Upper lobe of right lung (tissue), 1 donor: ENCODE data around the gene SNTG2. TPM values are rescaled to one million over a fixed set of nuclear protein-coding genes. Genes with fewer than 3 reads are reported as not detected.

Experiments
- ATAC-seq: fragments of 200-7000 bp; cut with Tn5 transposase; one replicate; pipeline ENCODE4 v1.9.1; 2020; ENCODE audit warnings: mild to moderate bottlenecking, moderate library complexity
- DNase-seq: peaks from one replicate; pipeline ENCODE4 v3.0.0-alpha.2; 2020
- H3K27ac ChIP-seq: fragments of 200-600 bp; one replicate; pipeline ENCODE4 v1.8.0; 2022
- H3K27me3 ChIP-seq: fragments of 200-600 bp; one replicate; pipeline ENCODE4 v1.8.0; 2022; ENCODE audit warnings: mild to moderate bottlenecking
- H3K36me3 ChIP-seq: fragments of 200-600 bp; one replicate; pipeline ENCODE4 v1.8.0; 2022
- H3K4me1 ChIP-seq: fragments of 200-600 bp; one replicate; pipeline ENCODE4 v1.8.0; 2022
- H3K4me3 ChIP-seq: fragments of 200-600 bp; one replicate; pipeline ENCODE4 v1.8.0; 2022; ENCODE audit warnings: mild to moderate bottlenecking
- H3K9me3 ChIP-seq: fragments of 200-600 bp; one replicate; pipeline ENCODE4 v1.8.0; 2022
- CTCF ChIP-seq: fragments of 200-600 bp; IDR thresholded peaks from one replicate; pipeline ENCODE4 v1.8.0; 2022; ENCODE audit warnings: antibody characterized with exemption
- intact Hi-C: fragments of 100-400 bp; cut with DNase I; formaldehyde crosslinking; loops from one replicate; pipeline ENCODE4 v1.11.0; 2022
- total RNA-seq: library from RNA; stranded (reverse); fragmentation: NEBNext Ultra II Directional; extraction: Animal tissue kit (Norgen Biotek cat#: 25700); gene quantifications from one replicate; pipeline ENCODE4 v1.2.1, GENCODE V29; 2021
- donor health status: DM: no; HTN: yes; CAD: no; lungs with severe emphysema.

SNTG2 gene
- total RNA-seq, 1 donor from 2014 or later = 3.6 TPM

- H3K4me1 ChIP-seq = no peaks in the 10 kb centered on the region
- H3K36me3 ChIP-seq = no peaks in the 10 kb centered on the region
- H3K27me3 ChIP-seq = peaks cover 2% of the 10 kb centered on the region
- no peak overlapping the region for H3K27ac ChIP-seq
- intact Hi-C loops = no loop called here
- no peak for TF ChIP-seq CTCF
- ATAC-seq = no peak
- DNase-seq = no peak
- H3K4me3 ChIP-seq = no peak overlapping the region
- no peaks in the 10 kb centered on the region for H3K9me3 ChIP-seq
These were observed 306.7 kb downstream of the SNTG2 start for GRCh38 chr2:1257334-1257733.

- DNase-seq = no peak
- Histone ChIP-seq H3K27ac (no peak overlapping the region), H3K27me3 (no peaks in the 10 kb centered on the region), H3K9me3 (no peaks in the 10 kb centered on the region), H3K4me3 (no peak overlapping the region), H3K36me3 (no peaks in the 10 kb centered on the region), H3K4me1 (no peaks in the 10 kb centered on the region)
- no peak for ATAC-seq
- intact Hi-C loops = no loop called here
- no peak for TF ChIP-seq CTCF
These were observed 309.1 kb downstream of the SNTG2 start for GRCh38 chr2:1259746-1260145.

GRCh38 chr2:1262609-1263008 lies 312.0 kb downstream of the SNTG2 start:
- intact Hi-C loops = no loop called here
- H3K9me3 ChIP-seq = no peaks in the 10 kb centered on the region
- H3K27me3 ChIP-seq = no peaks in the 10 kb centered on the region
- H3K36me3 ChIP-seq = no peaks in the 10 kb centered on the region
- no peaks in the 10 kb centered on the region for H3K4me1 ChIP-seq
- TF ChIP-seq CTCF = no peak
- H3K27ac ChIP-seq = no peak overlapping the region
- no peak for ATAC-seq
- no peak overlapping the region for H3K4me3 ChIP-seq
- no peak for DNase-seq

- no peak overlapping the region for H3K27ac ChIP-seq
- no peaks in the 10 kb centered on the region for H3K9me3 ChIP-seq
- H3K4me3 ChIP-seq = no peak overlapping the region
- intact Hi-C loops = no loop called here
- ATAC-seq = no peak
- no peak for TF ChIP-seq CTCF
- no peaks in the 10 kb centered on the region for H3K27me3 ChIP-seq
- no peaks in the 10 kb centered on the region for H3K4me1 ChIP-seq
- DNase-seq = no peak
- H3K36me3 ChIP-seq = no peaks in the 10 kb centered on the region
These were observed 314.8 kb downstream of the SNTG2 start for GRCh38 chr2:1265454-1265853.

- intact Hi-C loops = no loop called here
- H3K36me3 ChIP-seq = no peaks in the 10 kb centered on the region
- H3K4me1 ChIP-seq = no peaks in the 10 kb centered on the region
- DNase-seq (no peak), ATAC-seq (no peak)
- TF ChIP-seq CTCF = no peak
- H3K27me3 ChIP-seq = no peaks in the 10 kb centered on the region
- no peak overlapping the region for H3K4me3 ChIP-seq
- H3K9me3 ChIP-seq = no peaks in the 10 kb centered on the region
- H3K27ac ChIP-seq = no peak overlapping the region
These were observed 315.7 kb downstream of the SNTG2 start for GRCh38 chr2:1266351-1266750.

- H3K27ac ChIP-seq = no peak overlapping the region
- no peak for TF ChIP-seq CTCF
- no peak overlapping the region for H3K4me3 ChIP-seq
- no peaks in the 10 kb centered on the region for H3K36me3 ChIP-seq
- no peaks in the 10 kb centered on the region for H3K27me3 ChIP-seq
- H3K9me3 ChIP-seq = no peaks in the 10 kb centered on the region
- DNase-seq (no peak), ATAC-seq (no peak)
- intact Hi-C loops = no loop called here
- H3K4me1 ChIP-seq = no peaks in the 10 kb centered on the region
These were observed 317.4 kb downstream of the SNTG2 start for GRCh38 chr2:1268034-1268433.
